Thymus (tissue), 11 donors: ENCODE measurements around the gene PDXK. TPM values are rescaled to one million over a fixed set of nuclear protein-coding genes. Genes with fewer than 3 reads are reported as not detected.

ENCODE experiments used
- DNase-seq, 9 donors: peaks; one replicate each; pipeline ENCODE4 v3.0.0-alpha.2; 2013; ENCODE audit warnings: low spot score in 9 of 9, low read depth in 6 of 9, missing footprints in 1 of 9
- H3K27ac ChIP-seq, 2 donors: one replicate each; pipeline ENCODE4 v1.5.1; 2013; ENCODE audit warnings: control low read depth in 1 of 2, low read depth in 1 of 2, low read length in 1 of 2, mild to moderate bottlenecking in 1 of 2, moderate library complexity in 1 of 2
- H3K27me3 ChIP-seq, 2 donors: one replicate each; pipeline ENCODE4 v1.5.1; 2013; ENCODE audit warnings: low read length in 1 of 2; ENCODE audit not compliant: control insufficient read depth in 2 of 2, insufficient read depth in 1 of 2
- H3K36me3 ChIP-seq, 2 donors: one replicate each; pipeline ENCODE4 v1.5.1; 2013; ENCODE audit warnings: low read length in 1 of 2, mild to moderate bottlenecking in 1 of 2, moderate library complexity in 1 of 2; ENCODE audit not compliant: control insufficient read depth in 2 of 2, insufficient read depth in 2 of 2
- H3K4me1 ChIP-seq, 2 donors: one replicate each; pipeline ENCODE4 v1.5.1; 2013; ENCODE audit warnings: low read length in 2 of 2; ENCODE audit not compliant: control insufficient read depth in 2 of 2, insufficient read depth in 2 of 2
- H3K4me3 ChIP-seq, 2 donors: one replicate each; pipeline ENCODE4 v1.5.1; 2013; ENCODE audit warnings: low read length in 2 of 2, control low read depth in 1 of 2, mild to moderate bottlenecking in 1 of 2
- H3K9me3 ChIP-seq, 2 donors: one replicate each; pipeline ENCODE4 v1.5.1; 2013; ENCODE audit warnings: low read length in 1 of 2, mild to moderate bottlenecking in 1 of 2; ENCODE audit not compliant: control insufficient read depth in 2 of 2, insufficient read depth in 1 of 2
- WGBS: extraction: QIAGEN DNeasy Blood & Tissue Kit; methylation state at CpG from one replicate; pipeline ENCODE4 v1.1.7; 2013; 5-methylcytosine and 5-hydroxymethylcytosine counted together
- polyA plus RNA-seq: library from polyadenylated mRNA; stranded (reverse); fragments of 200-250 nt; gene quantifications from one replicate; pipeline ENCODE4 v1.2.3, GENCODE V29; 2013
- total RNA-seq: library from RNA; stranded (reverse); fragments of 120-200 nt; gene quantifications from one replicate; pipeline ENCODE4 v1.2.4, GENCODE V29; 2013
- donor health status: healthy.

PDXK gene
- total and polyA plus RNA-seq, 2 donors, result 33.3 to 59.0 TPM

DNA sequence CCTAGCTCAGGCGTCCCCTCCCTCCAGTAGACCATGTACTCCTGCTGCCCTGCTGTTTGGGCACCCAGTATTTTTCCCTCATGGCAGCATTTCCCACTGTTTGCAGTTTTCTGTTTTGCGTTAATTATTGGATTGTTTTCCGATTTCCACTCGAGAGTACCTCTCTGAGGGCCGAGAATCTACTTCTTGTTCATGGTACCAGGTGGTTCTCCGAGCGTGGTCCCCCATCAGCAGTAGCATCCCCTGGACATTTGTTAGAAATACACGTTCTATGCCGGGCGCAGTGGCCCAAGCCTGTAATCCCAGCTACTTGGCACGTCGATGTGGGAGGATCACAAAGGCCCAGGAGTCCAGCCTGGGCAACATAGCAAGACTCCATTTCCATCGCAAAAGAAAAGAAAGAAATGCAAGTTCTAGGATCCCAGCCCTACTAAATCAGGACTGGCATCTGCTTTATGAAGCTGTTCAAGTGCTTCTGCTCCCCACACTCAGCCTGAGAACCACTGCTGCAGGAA lies 71.1 kb downstream of the PDXK start:
- DNase-seq, result no peak
- no peak overlapping the region for H3K27ac ChIP-seq
- peaks cover 7 to 14% of the 10 kb centered on the region in 2 donors for H3K4me1 ChIP-seq
- peaks cover 31 to 39% of the 10 kb centered on the region in 2 donors for H3K36me3 ChIP-seq
- peak overlapping the region; percentile 68 to 86 for H3K4me3 ChIP-seq
- H3K27me3 ChIP-seq, result no peaks in the 10 kb centered on the region
- H3K9me3 ChIP-seq, result peaks cover 0 to 6% of the 10 kb centered on the region in 2 donors
- WGBS, result 27% methylated on average over 13 of the region's 13 CpGs

DNA sequence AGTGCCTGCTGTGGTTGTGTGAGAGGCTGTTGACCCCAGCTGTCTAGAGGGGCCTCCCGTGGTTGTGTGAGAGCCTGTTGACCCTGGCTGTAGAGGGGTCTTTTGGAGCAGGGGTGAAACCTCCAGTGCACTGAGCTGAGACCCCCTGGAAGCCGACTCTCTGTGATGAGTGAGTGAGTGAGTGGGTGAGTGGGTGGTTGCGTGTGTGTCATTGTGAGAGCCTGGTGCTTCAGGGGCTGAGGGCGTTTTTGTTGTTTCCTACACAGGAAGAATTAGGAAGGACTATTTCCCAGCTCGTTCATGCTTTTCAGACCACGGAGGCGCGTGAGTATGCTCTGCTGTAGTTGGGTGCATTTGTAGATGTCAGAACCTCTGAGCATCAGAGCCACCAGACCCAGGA lies 73.5 kb downstream of the PDXK start:
- Histone ChIP-seq H3K27ac (no peak overlapping the region), H3K9me3 (no peaks in the 10 kb centered on the region), H3K4me1 (peaks cover 7 to 14% of the 10 kb centered on the region in 2 donors), H3K4me3 (no peak overlapping the region), H3K36me3 (peaks cover 55 to 59% of the 10 kb centered on the region in 2 donors), H3K27me3 (no peaks in the 10 kb centered on the region)
- DNase-seq, result no peak
- 98% methylated on average over 8 of the region's 8 CpGs for WGBS

DNA sequence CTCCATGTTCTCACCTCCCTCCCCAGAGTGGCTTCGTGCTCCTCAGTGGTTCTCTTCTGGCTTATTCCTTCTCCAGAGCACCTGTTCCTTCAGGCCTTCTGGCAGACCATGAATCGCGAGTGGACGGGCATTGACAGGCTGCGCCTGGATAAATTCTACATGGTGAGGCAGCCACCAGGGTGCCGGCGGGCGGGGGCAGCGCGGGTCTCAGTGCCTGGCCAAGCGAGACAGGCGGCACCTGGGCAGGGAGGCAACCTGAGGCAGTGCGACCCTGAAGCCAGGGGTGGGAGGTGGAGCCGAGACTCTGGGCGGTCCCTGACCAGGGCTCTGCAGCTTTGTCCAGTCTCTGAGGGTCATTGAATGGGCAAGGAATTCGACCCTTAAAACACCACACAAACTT lies 74.3 kb downstream of the PDXK start:
- Histone ChIP-seq H3K27ac (no peak overlapping the region), H3K36me3 (peaks cover 62 to 67% of the 10 kb centered on the region in 2 donors), H3K9me3 (no peaks in the 10 kb centered on the region), H3K27me3 (no peaks in the 10 kb centered on the region), H3K4me3 (no peak overlapping the region), H3K4me1 (peaks cover 7 to 14% of the 10 kb centered on the region in 2 donors)
- no peak for DNase-seq
- WGBS, result 97% methylated on average over 16 of the region's 16 CpGs

DNA sequence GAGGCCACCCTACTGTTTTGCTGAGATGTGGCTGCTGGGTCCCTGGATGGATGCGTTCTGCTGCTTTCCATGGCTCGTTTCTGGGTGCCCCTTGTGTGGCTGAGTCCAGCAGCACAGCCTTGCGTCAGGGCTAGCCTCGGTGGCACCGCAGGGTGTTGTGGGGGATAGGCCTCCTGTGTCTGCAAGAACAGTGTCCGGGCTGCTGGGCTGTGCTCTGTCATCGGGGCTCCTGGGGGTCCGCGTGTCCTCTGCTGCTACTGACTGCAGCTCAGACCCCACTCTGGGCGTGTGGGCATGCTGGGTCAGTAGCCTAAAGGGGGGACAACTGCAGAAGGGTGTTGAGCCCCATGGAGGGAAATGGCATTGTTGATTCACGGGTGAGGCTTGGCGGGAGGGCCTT lies 75.4 kb downstream of the PDXK start:
- Histone ChIP-seq H3K4me3 (no peak overlapping the region), H3K4me1 (peaks cover 7 to 13% of the 10 kb centered on the region in 2 donors), H3K27ac (no peak overlapping the region), H3K9me3 (no peaks in the 10 kb centered on the region), H3K36me3 (peaks cover 72 to 78% of the 10 kb centered on the region in 2 donors), H3K27me3 (no peaks in the 10 kb centered on the region)
- WGBS, result 86% methylated on average over 12 of the region's 12 CpGs
- DNase-seq, result no peak

DNA sequence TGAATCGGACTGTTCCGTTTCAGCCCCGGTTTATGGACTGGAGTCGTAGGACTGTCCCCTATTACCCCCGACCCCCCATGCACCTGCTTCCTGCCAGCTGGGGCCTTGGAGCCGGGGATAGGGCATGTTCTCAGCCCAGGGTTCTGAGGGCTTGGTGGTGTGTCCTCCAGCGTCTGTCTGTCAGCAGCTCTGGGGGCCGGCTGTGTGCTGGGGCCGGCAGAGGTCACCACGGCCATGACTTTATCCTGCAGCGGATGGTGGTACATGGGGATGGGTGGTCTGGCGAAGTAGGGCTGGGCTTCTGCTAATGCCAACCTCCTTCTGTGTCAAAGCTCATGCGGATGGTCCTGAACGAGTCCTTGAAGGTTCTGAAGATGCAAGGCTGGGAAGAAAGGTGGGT lies 75.9 kb downstream of the PDXK start:
- H3K27ac ChIP-seq, result no peak overlapping the region
- H3K9me3 ChIP-seq, result no peaks in the 10 kb centered on the region
- peaks cover 7 to 11% of the 10 kb centered on the region in 2 donors for H3K4me1 ChIP-seq
- no peak for DNase-seq
- H3K36me3 ChIP-seq, result peaks cover 77 to 83% of the 10 kb centered on the region in 2 donors
- WGBS, result 95% methylated on average over 14 of the region's 14 CpGs
- H3K4me3 ChIP-seq, result no peak overlapping the region
- no peaks in the 10 kb centered on the region for H3K27me3 ChIP-seq

DNA sequence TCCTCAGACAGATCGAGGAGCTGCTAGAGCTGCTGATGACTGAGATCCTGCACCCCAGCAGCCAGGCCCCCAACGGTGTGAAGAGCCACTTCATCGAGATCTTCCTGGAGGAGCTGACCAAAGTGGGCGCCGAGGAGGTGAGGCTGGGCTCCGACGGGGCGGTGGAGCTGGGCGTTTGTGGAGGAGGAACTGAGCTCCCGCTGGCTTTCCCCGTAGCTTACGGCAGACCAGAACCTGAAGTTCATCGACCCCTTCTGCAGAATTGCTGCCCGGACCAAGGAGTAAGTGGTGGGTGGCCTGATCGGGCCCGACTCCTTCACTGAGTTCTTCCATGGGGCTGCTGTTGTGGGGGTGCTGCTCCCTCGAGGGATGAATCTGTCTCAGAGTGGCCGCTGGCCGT lies 78.5 kb downstream of the PDXK start:
- H3K4me3 ChIP-seq, result no peak overlapping the region
- no peaks in the 10 kb centered on the region for H3K9me3 ChIP-seq
- no peaks in the 10 kb centered on the region for H3K4me1 ChIP-seq
- DNase-seq, result no peak
- H3K27me3 ChIP-seq, result no peaks in the 10 kb centered on the region
- 96% methylated on average over 19 of the region's 19 CpGs for WGBS
- H3K27ac ChIP-seq, result no peak overlapping the region
- peaks cover 90 to 97% of the 10 kb centered on the region in 2 donors for H3K36me3 ChIP-seq

DNA sequence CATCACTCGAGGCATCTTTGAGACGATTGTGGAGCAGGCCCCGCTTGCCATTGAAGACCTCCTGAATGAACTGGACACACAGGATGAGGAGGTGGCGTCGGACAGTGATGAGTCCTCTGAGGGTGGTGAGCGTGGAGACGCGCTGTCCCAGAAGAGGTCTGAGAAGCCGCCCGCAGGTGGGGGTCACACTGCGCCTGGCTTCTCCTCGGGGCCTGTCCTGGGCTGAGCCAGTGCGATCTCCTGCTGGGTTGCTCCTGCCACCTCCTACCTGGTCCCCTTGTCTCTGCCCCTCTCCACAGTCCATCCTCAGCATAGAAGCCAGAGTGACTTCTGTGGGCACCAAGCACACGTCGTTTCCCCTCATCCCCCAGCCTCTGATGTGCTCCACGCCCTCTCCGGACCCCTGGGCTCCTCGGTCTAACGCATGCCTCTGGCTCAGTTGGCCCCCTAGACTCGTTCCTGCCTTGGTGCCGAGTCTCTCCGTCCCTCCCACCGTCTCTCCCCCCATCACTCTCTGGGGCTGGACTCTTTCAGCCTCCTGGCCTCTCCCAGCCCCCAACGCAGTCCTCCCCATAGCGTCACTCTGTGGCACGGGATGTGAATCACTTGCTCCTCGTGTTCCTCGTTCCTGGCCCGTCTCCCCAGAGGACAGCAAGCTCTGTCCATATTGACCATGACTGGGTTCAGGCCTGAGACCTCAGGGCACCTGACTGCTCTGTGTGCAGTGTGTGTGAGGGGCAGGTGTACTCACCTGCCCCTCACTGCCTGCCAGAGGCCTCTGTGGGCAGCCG lies 79.2 kb downstream of the PDXK start:
- Histone ChIP-seq H3K27me3 (no peaks in the 10 kb centered on the region), H3K4me1 (no peaks in the 10 kb centered on the region), H3K27ac (no peak overlapping the region), H3K4me3 (no peak overlapping the region), H3K36me3 (peaks cover 88 to 96% of the 10 kb centered on the region in 2 donors), H3K9me3 (no peaks in the 10 kb centered on the region)
- 96% methylated on average over 30 of the region's 30 CpGs for WGBS
- DNase-seq, result no peak

DNA sequence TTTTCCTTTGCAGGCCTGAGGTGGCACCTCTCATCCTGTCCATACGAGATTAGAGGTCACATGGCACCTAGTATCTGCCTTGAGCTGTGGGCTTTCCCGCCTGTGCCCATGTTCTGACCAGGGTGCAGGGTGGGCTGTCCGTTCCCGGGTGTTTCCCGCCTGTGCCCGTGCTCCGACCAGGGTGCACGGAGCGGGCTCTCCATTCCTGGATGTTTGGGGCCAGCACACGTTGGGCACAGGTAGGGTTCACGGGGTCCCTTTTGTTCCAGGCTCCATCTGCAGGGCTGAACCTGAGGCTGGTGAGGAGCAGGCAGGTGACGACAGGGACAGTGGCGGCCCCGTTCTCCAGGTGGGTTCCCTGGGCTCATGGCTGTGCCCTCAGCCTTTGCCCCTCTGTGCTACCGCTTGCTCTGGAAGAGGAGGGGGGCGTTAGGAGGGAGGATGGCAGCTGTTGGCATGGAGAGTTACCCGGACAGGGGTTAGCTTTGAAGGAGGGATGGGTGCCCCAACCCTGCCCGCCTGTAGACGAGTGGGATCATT lies 80.4 kb downstream of the PDXK start:
- Histone ChIP-seq H3K4me3 (no peak overlapping the region), H3K4me1 (no peaks in the 10 kb centered on the region), H3K27me3 (no peaks in the 10 kb centered on the region), H3K9me3 (no peaks in the 10 kb centered on the region), H3K36me3 (peaks cover 86 to 95% of the 10 kb centered on the region in 2 donors), H3K27ac (no peak overlapping the region)
- DNase-seq, result no peak
- WGBS, result 96% methylated on average over 19 of the region's 19 CpGs

DNA sequence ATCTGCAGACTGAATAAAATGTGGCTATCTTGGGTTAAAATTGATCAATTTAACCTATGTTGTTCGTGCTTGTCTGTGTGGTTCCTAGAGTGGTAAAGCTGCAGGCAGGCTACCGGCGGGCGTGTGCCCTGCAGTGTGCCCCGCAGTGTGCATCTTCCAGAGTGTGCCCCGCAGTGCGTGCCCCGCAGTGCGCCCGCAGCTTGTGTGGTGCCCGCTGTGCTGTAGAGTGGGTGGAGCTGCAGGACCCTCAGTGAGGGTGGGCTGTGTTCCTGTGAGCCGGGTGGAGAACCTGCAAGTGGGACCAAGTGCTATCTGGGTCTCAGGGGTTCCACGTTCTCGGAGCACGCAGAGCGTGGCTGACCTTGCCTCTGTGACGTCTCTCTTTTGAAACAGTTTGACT lies 81.2 kb downstream of the PDXK start:
- WGBS, result 98% methylated on average over 17 of the region's 17 CpGs
- no peak for DNase-seq
- no peak overlapping the region for H3K27ac ChIP-seq
- H3K4me1 ChIP-seq, result no peaks in the 10 kb centered on the region
- H3K27me3 ChIP-seq, result no peaks in the 10 kb centered on the region
- H3K36me3 ChIP-seq, result peaks cover 81 to 88% of the 10 kb centered on the region in 2 donors
- H3K4me3 ChIP-seq, result no peak overlapping the region
- no peaks in the 10 kb centered on the region for H3K9me3 ChIP-seq
